ENCODE data around the gene ROR1. TPM values are rescaled to one million over a fixed set of nuclear protein-coding genes. Genes with fewer than 3 reads are reported as not detected.

The ROR1 gene
- total and polyA plus RNA-seq, 10 of the 15 experiments (the other 5 are each of a cell fraction or from before 2014, with no cell fraction given) = 0.02 to 0.08 (median 0.05) TPM; not detected in 6

- TF ChIP-seq RB1 (IDR thresholded peaks at IDR 0.05; ENCODE audit: borderline replicate concordance) (no peak), RUNX3 (IDR thresholded peaks at IDR 0.05; ENCODE audit: low read length) (no peak), CEBPZ (IDR thresholded peaks at IDR 0.05; ENCODE audit: low read depth, low read length) (no peak), IRF4 (IDR thresholded peaks at IDR 0.05; ENCODE audit: low read depth, low read length) (no peak)
Observed at GRCh38 chr1:63728611-63729226, 45.1 kb upstream of the ROR1 start (continued).

GRCh38 chr1:63729227-63729620 is 44.6 kb upstream of the ROR1 start:
- in situ Hi-C loops (cut with MboI) = no loop called here
- no peak for FAIRE-seq
- WGBS (ENCODE audit: insufficient coverage, insufficient replicate concordance, low lambda C conversion rate, missing lambda C conversion rate) = 31% methylated on average over 5 of the region's 5 CpGs

More at GRCh38 chr1:63729227-63729620, 44.6 kb upstream of the ROR1 start:
- Histone ChIP-seq H3K9me3 (replicated peaks; ENCODE audit: control insufficient read depth, insufficient read depth, low read length) (no peaks in the 10 kb centered on the region), H3K79me2 (ENCODE audit: control insufficient read depth, insufficient read depth, low read length) (no peaks in the 10 kb centered on the region), H3K27ac (ENCODE audit: control insufficient read depth, insufficient read depth) (no peak overlapping the region), H3K27me3 (replicated peaks in 1 of 2; ENCODE audit: control insufficient read depth in 2 of 2, insufficient read depth in 2 of 2, low read length in 1 of 2) (no peaks in the 10 kb centered on the region), H3K36me3 (ENCODE audit: control insufficient read depth in 2 of 2, insufficient read depth in 2 of 2, low read length in 1 of 2) (no peaks in the 10 kb centered on the region), H3K4me1 (ENCODE audit: control insufficient read depth, insufficient read depth, low read length) (no peaks in the 10 kb centered on the region), H4K20me1 (ENCODE audit: control insufficient read depth, insufficient read depth) (no peaks in the 10 kb centered on the region), H3K4me3 (no peak overlapping the region), H2AFZ (ENCODE audit: control insufficient read depth, low read depth, low read length) (no peak overlapping the region), H3K4me2 (ENCODE audit: control insufficient read depth, insufficient read depth) (no peak overlapping the region), H3K9ac (ENCODE audit: control insufficient read depth, insufficient read depth, low read length) (no peak overlapping the region)
- ChIA-PET RAD21 (ENCODE audit: unreplicated experiment) (no interaction called here), SMC1A (ENCODE audit: uncharacterized antibody, unreplicated experiment) (no interaction called here), CTCF (no interaction called here), POLR2A (no interaction called here)
- no peak for DNase-seq (ENCODE audit: low read depth, low spot score)
- TF ChIP-seq ZNF687 (IDR thresholded peaks at IDR 0.05) (no peak), HSF1 (IDR thresholded peaks at IDR 0.05; ENCODE audit: low read depth, low read length) (no peak)
- BruUV-seq (replicated peaks) = no TSS peak
- ATAC-seq = no peak
- intact Hi-C loops (cut with micrococcal nuclease; ENCODE audit: unreplicated experiment) = no loop called here
